Stomach smooth muscle (tissue), 2 donors: Measurements from ENCODE around the gene ALG1.

Source experiments
- H3K27ac ChIP-seq: one replicate; pipeline ENCODE4 v1.7.0; 2013; ENCODE audit warnings: mild to moderate bottlenecking, low read length, inconsistent platforms
- H3K27me3 ChIP-seq, 2 donors: one replicate each; pipeline ENCODE4 v1.7.0; 2013; ENCODE audit warnings: low read length in 2 of 2; ENCODE audit not compliant: insufficient read depth in 2 of 2, control insufficient read depth in 1 of 2
- H3K36me3 ChIP-seq, 2 donors: one replicate each; pipeline ENCODE4 v1.7.0; 2013; ENCODE audit warnings: low read length in 2 of 2; ENCODE audit not compliant: control insufficient read depth in 2 of 2, insufficient read depth in 2 of 2
- H3K4me1 ChIP-seq: one replicate; pipeline ENCODE4 v1.7.0; 2013; ENCODE audit warnings: low read length; ENCODE audit not compliant: control insufficient read depth, insufficient read depth
- H3K4me3 ChIP-seq, 2 donors: one replicate each; pipeline ENCODE4 v1.7.0; 2013; ENCODE audit warnings: low read length in 2 of 2
- H3K9ac ChIP-seq, 2 donors: one replicate each; pipeline ENCODE4 v1.7.0; 2013; ENCODE audit warnings: low read length in 2 of 2, mild to moderate bottlenecking in 1 of 2
- H3K9me3 ChIP-seq, 2 donors: one replicate each; pipeline ENCODE4 v1.7.0; 2013; ENCODE audit warnings: low read length in 2 of 2; ENCODE audit not compliant: control insufficient read depth in 2 of 2
- donor health status: healthy.
- donor health status: Pancreatic carcinoma.

Gene ALG1

GRCh38 chr16:5064915-5065314 is 6.7 kb upstream of the ALG1 start:
- no peaks in the 10 kb centered on the region for H3K4me1 ChIP-seq
- no peaks in the 10 kb centered on the region for H3K36me3 ChIP-seq
- H3K27me3 ChIP-seq: peaks cover 0 to 2% of the 10 kb centered on the region in 2 donors
- H3K9me3 ChIP-seq: no peaks in the 10 kb centered on the region
- H3K9ac ChIP-seq: no peak overlapping the region
- no peak overlapping the region for H3K27ac ChIP-seq
- H3K4me3 ChIP-seq: peak overlapping the region in 1 of 2 donors; percentile 52

GRCh38 chr16:5065326-5065725 is 6.3 kb upstream of the ALG1 start:
- peak overlapping the region in 1 of 2 donors; percentile 52 for H3K4me3 ChIP-seq
- H3K27me3 ChIP-seq: no peaks in the 10 kb centered on the region
- no peak overlapping the region for H3K27ac ChIP-seq
- H3K9me3 ChIP-seq: no peaks in the 10 kb centered on the region
- H3K36me3 ChIP-seq: no peaks in the 10 kb centered on the region
- H3K9ac ChIP-seq: no peak overlapping the region
- H3K4me1 ChIP-seq: no peaks in the 10 kb centered on the region

GRCh38 chr16:5065813-5066212 is 5.8 kb upstream of the ALG1 start, which contains the start of gene C16orf89:
TSS of gene C16orf89 (minus strand) at chr16:5065956. CDS start at chr16:5065908, 48 bp downstream.
- Histone ChIP-seq H3K4me3 (peak within 1 kb of the TSS in 1 of 2 donors; percentile 52), H3K9ac (no peak within 1 kb of the TSS), H3K4me1 (peaks cover 1% of the 10 kb centered on the region), H3K9me3 (no peaks in the 10 kb centered on the region), H3K27me3 (no peaks in the 10 kb centered on the region), H3K36me3 (no peaks in the 10 kb centered on the region), H3K27ac (no peak within 1 kb of the TSS)

GRCh38 chr16:5066511-5066910 is 5.1 kb upstream of the ALG1 start:
- Histone ChIP-seq H3K4me1 (peaks cover 7% of the 10 kb centered on the region), H3K36me3 (no peaks in the 10 kb centered on the region), H3K9me3 (no peaks in the 10 kb centered on the region), H3K27ac (no peak overlapping the region), H3K4me3 (no peak overlapping the region), H3K27me3 (no peaks in the 10 kb centered on the region), H3K9ac (no peak overlapping the region)

- no peaks in the 10 kb centered on the region for H3K36me3 ChIP-seq
- peaks cover 17% of the 10 kb centered on the region for H3K4me1 ChIP-seq
- H3K27me3 ChIP-seq: no peaks in the 10 kb centered on the region
- no peak overlapping the region for H3K4me3 ChIP-seq
- no peak overlapping the region for H3K9ac ChIP-seq
- no peak overlapping the region for H3K27ac ChIP-seq
- no peaks in the 10 kb centered on the region for H3K9me3 ChIP-seq
These were observed 2.6 kb upstream of the ALG1 start for GRCh38 chr16:5069048-5069447.

- Histone ChIP-seq H3K4me1 (peaks cover 17% of the 10 kb centered on the region), H3K27me3 (no peaks in the 10 kb centered on the region), H3K4me3 (no peak overlapping the region), H3K9me3 (no peaks in the 10 kb centered on the region), H3K27ac (no peak overlapping the region), H3K9ac (no peak overlapping the region), H3K36me3 (peaks cover 0 to 2% of the 10 kb centered on the region in 2 donors)
These were observed 1.8 kb upstream of the ALG1 start for GRCh38 chr16:5069854-5070253.

GRCh38 chr16:5070431-5071186 is 1.0 kb upstream of the ALG1 start:
- H3K27me3 ChIP-seq: no peaks in the 10 kb centered on the region
- H3K4me1 ChIP-seq: peaks cover 17% of the 10 kb centered on the region
- no peaks in the 10 kb centered on the region for H3K9me3 ChIP-seq
- H3K27ac ChIP-seq: peak overlapping the region; percentile 84
- peak overlapping the region in 1 of 2 donors; percentile 89 for H3K4me3 ChIP-seq
- peak overlapping the region; percentile 18 to 75 for H3K9ac ChIP-seq
- peaks cover 0 to 7% of the 10 kb centered on the region in 2 donors for H3K36me3 ChIP-seq

GRCh38 chr16:5071341-5071680 is 332 bp upstream of the ALG1 start:
- Histone ChIP-seq H3K36me3 (peaks cover 0 to 14% of the 10 kb centered on the region in 2 donors), H3K4me1 (peaks cover 17% of the 10 kb centered on the region), H3K9me3 (no peaks in the 10 kb centered on the region), H3K27me3 (no peaks in the 10 kb centered on the region), H3K4me3 (peak overlapping the region; percentile 73 to 89), H3K9ac (peak overlapping the region; percentile 18 to 75), H3K27ac (peak overlapping the region; percentile 84)

GRCh38 chr16:5072334-5073278 is 963 bp downstream of the ALG1 start:
- peak overlapping the region; percentile 18 to 75 for H3K9ac ChIP-seq
- peaks cover 0 to 22% of the 10 kb centered on the region in 2 donors for H3K36me3 ChIP-seq
- no peaks in the 10 kb centered on the region for H3K9me3 ChIP-seq
- H3K27ac ChIP-seq: peak overlapping the region; percentile 84
- H3K4me1 ChIP-seq: peaks cover 17% of the 10 kb centered on the region
- peak overlapping the region; percentile 73 to 89 for H3K4me3 ChIP-seq
- no peaks in the 10 kb centered on the region for H3K27me3 ChIP-seq

- Histone ChIP-seq H3K4me1 (peaks cover 17% of the 10 kb centered on the region), H3K27ac (no peak overlapping the region), H3K4me3 (no peak overlapping the region), H3K9me3 (no peaks in the 10 kb centered on the region), H3K27me3 (no peaks in the 10 kb centered on the region), H3K36me3 (peaks cover 0 to 22% of the 10 kb centered on the region in 2 donors), H3K9ac (no peak overlapping the region)
These were observed 1.6 kb downstream of the ALG1 start for GRCh38 chr16:5073279-5073629.
